ENCODE data around the gene MYO10.

DNA sequence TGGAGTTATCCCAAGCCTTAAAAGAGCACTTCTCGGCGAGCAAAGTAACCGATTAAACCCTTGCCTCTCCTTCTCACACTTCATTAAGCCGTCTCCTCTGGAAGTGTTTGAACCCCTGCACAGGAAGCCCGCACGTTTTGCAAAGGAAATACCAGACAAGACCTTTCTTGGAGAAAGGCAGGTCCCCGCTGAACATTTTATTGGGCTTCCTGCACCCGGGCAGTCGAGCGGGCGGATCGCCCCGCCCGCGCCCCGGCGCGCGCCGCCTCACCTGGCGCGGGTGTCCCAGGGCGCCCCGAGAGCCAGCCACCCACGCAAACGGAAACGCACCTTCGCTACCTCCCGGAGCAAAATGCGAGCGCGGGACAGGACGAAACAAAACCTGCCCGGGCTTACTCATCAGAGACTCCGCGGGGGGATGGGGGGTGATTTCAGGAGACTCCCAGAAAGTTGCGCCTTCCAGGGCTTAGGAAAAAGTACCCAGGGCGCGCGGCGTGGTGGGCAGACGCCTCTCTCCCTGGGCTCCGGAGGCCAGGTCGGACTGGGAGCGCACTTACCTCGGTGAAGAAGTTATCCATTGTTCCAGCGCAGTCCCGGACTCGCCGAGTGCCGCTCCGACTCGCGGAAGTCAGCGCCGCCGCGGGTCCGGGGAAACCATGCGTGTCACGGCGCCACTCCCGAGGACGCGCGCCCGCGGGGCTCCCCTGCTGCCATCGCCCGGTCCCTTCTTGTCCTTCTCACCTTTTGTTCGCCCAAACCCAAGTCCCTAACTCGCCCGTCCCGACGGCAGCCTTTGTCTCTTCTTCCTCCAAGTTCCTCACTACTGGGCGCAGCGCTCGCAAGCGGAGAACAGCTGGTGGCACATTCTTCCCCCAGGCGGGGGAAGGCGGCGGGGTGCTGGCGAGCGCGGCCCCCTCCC lies 598 bp downstream of the MYO10 start:
- no peak for TF ChIP-seq POLR2A (IDR thresholded peaks at IDR 0.05)
- TF ChIP-seq CTCF (IDR thresholded peaks at IDR 0.05), result peak in 1 of 6 experiments; percentile 18

Data from upper lobe of left lung (tissue), 4 donors.